Left ventricle myocardium inferior (tissue), 1 donor: ENCODE results near the gene COPB1. TPM values are rescaled to one million over a fixed set of nuclear protein-coding genes. Genes with fewer than 3 reads are reported as not detected.

Experiments
- DNase-seq: peaks from one replicate; pipeline ENCODE4 v3.0.0-alpha.2; 2020
- H3K27ac ChIP-seq: fragments of 200-600 bp; replicated peaks from 2 replicates; pipeline ENCODE4 v1.8.0; 2021
- H3K27me3 ChIP-seq: fragments of 200-600 bp; 2 replicates; pipeline ENCODE4 v1.8.0; 2021; ENCODE audit warnings: low read depth
- H3K36me3 ChIP-seq: fragments of 200-600 bp; 2 replicates; pipeline ENCODE4 v1.8.0; 2021
- H3K4me1 ChIP-seq: fragments of 200-600 bp; 2 replicates; pipeline ENCODE4 v1.8.0; 2021
- H3K4me3 ChIP-seq: fragments of 200-600 bp; 2 replicates; pipeline ENCODE4 v1.8.0; 2021; ENCODE audit warnings: mild to moderate bottlenecking, moderate library complexity
- H3K9me3 ChIP-seq: fragments of 200-600 bp; replicated peaks from 2 replicates; pipeline ENCODE4 v1.8.0; 2021
- intact Hi-C: fragments of 100-400 bp; cut with micrococcal nuclease; formaldehyde crosslinking; loops from one replicate; pipeline ENCODE4 v1.11.0; 2022
- total RNA-seq: library from RNA; stranded (reverse); fragmentation: NEBNext Ultra II Directional; extraction: Animal tissue kit (Norgen Biotek cat#: 25700); gene quantifications from one replicate; pipeline ENCODE4 v1.2.1, GENCODE V29; 2021
- TF ChIP-seq, protein P1 (sequence below): fragments of 200-600 bp; IDR thresholded peaks from 2 replicates; pipeline ENCODE4 v1.8.0; 2021; ENCODE audit warnings: antibody characterized with exemption, mild to moderate bottlenecking, borderline replicate concordance
- donor health status: DM: no; HTN: yes; CAD: no; lungs with severe emphysema.

COPB1 gene
- total RNA-seq, 1 donor from 2014 or later = 45.8 TPM

DNA sequence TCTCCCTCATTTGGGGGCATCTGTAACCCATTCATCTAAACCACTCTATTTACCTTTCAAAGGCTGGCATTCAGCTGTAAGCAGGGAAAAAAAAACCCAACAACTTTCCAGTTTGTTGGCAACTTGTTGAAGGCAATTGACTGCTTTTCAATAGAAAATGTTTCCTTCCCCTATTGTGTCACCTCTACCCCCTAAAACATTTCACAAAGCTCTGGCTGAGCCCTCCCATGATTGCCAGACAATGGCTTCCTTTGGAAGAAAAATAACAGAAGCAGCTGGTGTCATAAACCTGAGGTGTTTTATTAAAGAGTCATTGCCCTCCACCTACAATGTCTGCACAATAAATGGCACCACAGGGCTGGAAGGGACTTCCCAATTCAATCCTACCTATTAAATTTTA is 42.7 kb upstream of the COPB1 start:
- no peak overlapping the region for H3K4me3 ChIP-seq
- no peak for DNase-seq
- intact Hi-C loops = loop anchor here (5.0 kb wide), 2 partner anchors 100 to 360 kb away; partner anchors contain the start of gene PDE3B
- no peaks in the 10 kb centered on the region for H3K9me3 ChIP-seq
- peaks cover 50% of the 10 kb centered on the region for H3K4me1 ChIP-seq
- H3K27me3 ChIP-seq = no peaks in the 10 kb centered on the region
- peak overlapping the region; percentile 33 for H3K27ac ChIP-seq
- TF ChIP-seq, protein P1, sequence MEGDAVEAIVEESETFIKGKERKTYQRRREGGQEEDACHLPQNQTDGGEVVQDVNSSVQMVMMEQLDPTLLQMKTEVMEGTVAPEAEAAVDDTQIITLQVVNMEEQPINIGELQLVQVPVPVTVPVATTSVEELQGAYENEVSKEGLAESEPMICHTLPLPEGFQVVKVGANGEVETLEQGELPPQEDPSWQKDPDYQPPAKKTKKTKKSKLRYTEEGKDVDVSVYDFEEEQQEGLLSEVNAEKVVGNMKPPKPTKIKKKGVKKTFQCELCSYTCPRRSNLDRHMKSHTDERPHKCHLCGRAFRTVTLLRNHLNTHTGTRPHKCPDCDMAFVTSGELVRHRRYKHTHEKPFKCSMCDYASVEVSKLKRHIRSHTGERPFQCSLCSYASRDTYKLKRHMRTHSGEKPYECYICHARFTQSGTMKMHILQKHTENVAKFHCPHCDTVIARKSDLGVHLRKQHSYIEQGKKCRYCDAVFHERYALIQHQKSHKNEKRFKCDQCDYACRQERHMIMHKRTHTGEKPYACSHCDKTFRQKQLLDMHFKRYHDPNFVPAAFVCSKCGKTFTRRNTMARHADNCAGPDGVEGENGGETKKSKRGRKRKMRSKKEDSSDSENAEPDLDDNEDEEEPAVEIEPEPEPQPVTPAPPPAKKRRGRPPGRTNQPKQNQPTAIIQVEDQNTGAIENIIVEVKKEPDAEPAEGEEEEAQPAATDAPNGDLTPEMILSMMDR = no peak
- H3K36me3 ChIP-seq = no peaks in the 10 kb centered on the region

DNA sequence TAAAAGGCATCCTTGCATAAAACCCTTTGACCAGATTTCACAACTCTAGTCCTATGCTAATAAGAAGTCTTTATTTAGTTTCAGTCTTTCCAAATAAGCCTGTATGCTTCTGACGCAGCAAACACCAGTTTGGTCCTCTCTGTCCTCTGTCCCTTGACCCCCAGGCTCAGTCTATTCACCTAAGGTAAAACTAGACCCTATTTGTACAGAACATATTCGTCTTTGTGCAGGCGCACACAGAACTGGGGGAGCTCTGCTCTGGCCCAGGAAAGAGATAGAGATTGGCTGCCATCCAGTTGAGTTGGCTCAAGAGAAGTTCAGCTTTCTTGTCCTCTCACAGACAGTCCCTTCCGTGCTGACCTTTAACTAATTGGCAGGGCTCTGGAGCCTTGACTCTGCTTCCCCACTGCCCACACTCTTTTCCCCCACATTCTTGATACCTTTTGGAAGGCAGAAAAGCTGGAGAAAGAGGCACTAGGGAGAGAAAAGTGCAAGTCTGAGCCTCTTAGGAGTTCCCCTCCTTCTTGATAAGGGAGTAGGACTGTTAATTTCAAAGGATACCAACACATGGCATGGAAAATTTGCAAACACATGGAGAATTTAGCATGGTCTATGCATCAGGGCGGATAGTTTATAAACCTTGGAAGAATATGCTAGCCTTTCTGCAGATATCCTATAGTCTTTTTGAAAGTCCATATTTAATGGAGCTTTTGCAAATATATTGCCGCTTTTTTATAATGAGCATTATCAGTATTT is 41.8 kb upstream of the COPB1 start:
- no peaks in the 10 kb centered on the region for H3K9me3 ChIP-seq
- no peaks in the 10 kb centered on the region for H3K27me3 ChIP-seq
- H3K4me1 ChIP-seq = peaks cover 52% of the 10 kb centered on the region
- DNase-seq = no peak
- intact Hi-C loops = loop anchor here (5.0 kb wide), 2 partner anchors 101 to 361 kb away; partner anchors contain the start of gene PDE3B
- TF ChIP-seq, protein P1 = no peak
- peak overlapping the region; percentile 76 for H3K27ac ChIP-seq
- H3K4me3 ChIP-seq = peak overlapping the region; percentile 29
- H3K36me3 ChIP-seq = no peaks in the 10 kb centered on the region

DNA sequence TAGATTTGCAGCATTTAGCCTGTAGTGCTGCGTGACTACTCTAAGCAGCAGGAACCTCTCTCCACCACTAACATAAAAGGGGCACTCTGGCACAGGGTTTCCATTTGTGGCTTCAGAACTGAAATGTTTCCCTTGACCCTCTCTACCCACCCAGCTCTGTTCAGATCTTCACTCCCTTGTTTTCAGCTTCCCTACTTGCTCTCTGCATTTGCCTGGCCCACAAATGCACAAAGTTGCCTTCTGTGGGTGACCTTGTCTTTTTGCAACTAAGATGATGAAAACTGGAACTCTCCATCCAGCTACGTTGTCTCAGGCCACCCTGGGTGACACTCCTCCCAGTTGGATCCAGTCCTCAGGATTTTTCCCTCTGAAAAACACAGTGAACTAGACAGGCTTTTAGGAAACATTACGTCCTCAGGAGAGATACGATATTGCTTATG is 40.4 kb upstream of the COPB1 start:
- DNase-seq = no peak
- no peak overlapping the region for H3K4me3 ChIP-seq
- intact Hi-C loops = loop anchor here (5.0 kb wide), 2 partner anchors 102 to 362 kb away; partner anchors contain the start of gene PDE3B
- no peaks in the 10 kb centered on the region for H3K36me3 ChIP-seq
- TF ChIP-seq, protein P1 = no peak
- H3K4me1 ChIP-seq = peaks cover 52% of the 10 kb centered on the region
- peak overlapping the region; percentile 76 for H3K27ac ChIP-seq
- no peaks in the 10 kb centered on the region for H3K9me3 ChIP-seq
- H3K27me3 ChIP-seq = no peaks in the 10 kb centered on the region

DNA sequence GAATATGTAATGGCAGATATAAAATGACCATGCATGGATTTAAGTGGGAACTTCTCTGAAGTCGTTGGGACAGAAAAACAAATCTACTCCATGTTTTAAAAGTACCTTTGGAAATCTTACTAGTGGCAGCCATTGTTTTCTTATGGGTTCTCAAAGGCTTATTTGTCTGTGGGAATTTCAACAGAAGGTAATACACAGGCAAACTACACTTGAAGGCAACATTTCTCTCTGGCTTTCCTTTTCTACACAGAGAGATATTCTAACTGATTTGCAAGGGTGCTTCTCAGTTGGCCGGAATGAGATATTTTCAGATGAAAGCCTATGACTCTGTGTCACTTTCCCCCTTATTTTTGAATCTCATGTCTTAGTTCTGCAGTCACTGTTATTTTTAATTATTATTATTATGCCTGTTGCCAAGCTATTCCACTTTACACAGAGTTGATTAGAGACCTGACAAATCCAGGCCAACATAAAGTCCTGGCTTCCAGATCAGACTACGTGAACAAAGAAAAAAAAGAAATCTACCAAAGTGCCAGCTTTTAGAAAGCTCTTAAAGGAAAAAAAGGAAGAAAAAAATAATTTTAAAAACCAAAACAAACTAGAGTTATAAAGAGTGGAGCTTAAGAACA is 39.4 kb upstream of the COPB1 start:
- Histone ChIP-seq H3K4me3 (no peak overlapping the region), H3K27me3 (no peaks in the 10 kb centered on the region), H3K4me1 (peaks cover 52% of the 10 kb centered on the region), H3K36me3 (no peaks in the 10 kb centered on the region), H3K9me3 (no peaks in the 10 kb centered on the region), H3K27ac (peak overlapping the region; percentile 76)
- TF ChIP-seq, protein P1 = no peak
- intact Hi-C loops = no loop called here
- no peak for DNase-seq

DNA sequence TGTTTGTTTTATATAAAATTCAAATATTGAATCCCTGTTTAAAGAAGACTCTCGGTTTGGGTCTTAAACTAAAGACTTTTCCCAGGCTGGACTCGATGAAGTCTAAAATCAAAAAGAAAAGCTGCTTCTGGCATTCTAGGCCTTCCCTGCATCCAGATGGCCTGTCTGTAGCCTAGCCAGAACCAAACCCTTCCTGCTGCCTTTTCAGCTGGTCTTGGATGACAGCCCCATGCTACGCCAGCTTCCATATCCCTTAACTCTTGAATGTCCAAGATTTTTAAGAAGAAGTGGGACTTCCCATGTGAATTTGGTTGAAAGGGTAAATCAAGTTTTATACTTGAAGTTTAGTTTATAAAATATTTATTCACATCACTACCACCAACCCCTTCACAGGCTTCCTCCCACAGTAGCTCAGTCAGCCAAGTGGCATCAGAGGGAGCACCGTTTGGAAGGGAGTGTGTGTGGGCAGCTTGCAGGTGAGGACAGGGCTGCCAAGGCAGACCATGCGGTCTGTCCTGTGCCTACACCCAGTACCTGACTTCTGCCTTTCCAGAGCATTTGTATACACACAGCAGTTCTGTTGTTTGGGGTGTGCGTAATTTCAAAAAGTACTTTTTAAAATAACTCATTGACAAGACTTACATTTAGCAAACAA is 38.8 kb upstream of the COPB1 start:
- H3K27ac ChIP-seq = peak overlapping the region; percentile 76
- peak; percentile 38 for DNase-seq
- intact Hi-C loops = no loop called here
- TF ChIP-seq, protein P1 = no peak
- H3K4me1 ChIP-seq = peaks cover 52% of the 10 kb centered on the region
- H3K4me3 ChIP-seq = no peak overlapping the region
- no peaks in the 10 kb centered on the region for H3K9me3 ChIP-seq
- H3K36me3 ChIP-seq = no peaks in the 10 kb centered on the region
- no peaks in the 10 kb centered on the region for H3K27me3 ChIP-seq
